IMR-90 (cell line): ENCODE measurements around the gene PABPC1L2A. TPM values are rescaled to one million over a fixed set of nuclear protein-coding genes. Genes with fewer than 3 reads are reported as not detected.

Source experiments
- ATAC-seq: fragments of 200-7000 bp; cut with Tn5 transposase; 2 replicates; pipeline ENCODE4 v1.9.1; 2020; ENCODE audit warnings: low read depth, mild to moderate bottlenecking, moderate library complexity
- BruUV-seq: library from RNA; stranded (reverse); fragments of 400-500 nt; replicated peaks from 2 replicates; lab custom pipeline; 2021; lab: Mats Ljungman, UMichigan
- CTCF ChIA-PET: fragments of 300-600 bp; formaldehyde crosslinking; extraction: SDS; loops from one replicate; lab custom pipeline; 2021; ENCODE audit warnings: antibody characterized with exemption; lab: Yijun Ruan, JAX
- POLR2A ChIA-PET: fragments of 300-600 bp; sonication (Branson Sonifier 250); formaldehyde crosslinking; loops from one replicate; lab custom pipeline; 2022; ENCODE audit warnings: antibody characterized with exemption; ENCODE audit not compliant: unreplicated experiment; lab: Charles Lee
- DNase-seq: peaks from one replicate; pipeline ENCODE4 v3.0.0; 2013
- H2AFZ ChIP-seq: replicated peaks from 2 replicates; pipeline ENCODE3; 2013; ENCODE audit warnings: low read length, mild to moderate bottlenecking; ENCODE audit not compliant: poor library complexity
- H2AK5ac ChIP-seq: 2 replicates; pipeline ENCODE4 v1.6.1; 2013; ENCODE audit warnings: low read depth, low read length, inconsistent platforms
- H2AK9ac ChIP-seq: replicated peaks from 2 replicates; pipeline ENCODE3; 2013; ENCODE audit warnings: mild to moderate bottlenecking, low read depth, low read length, moderate library complexity; ENCODE audit not compliant: poor library complexity
- H2BK120ac ChIP-seq: 2 replicates; pipeline ENCODE4 v1.6.1; 2013; ENCODE audit warnings: low read depth, low read length, inconsistent platforms
- H2BK15ac ChIP-seq: 3 replicates; pipeline ENCODE4 v1.6.1; 2013; ENCODE audit warnings: low read depth, low read length, inconsistent platforms
- H2BK20ac ChIP-seq: 2 replicates; pipeline ENCODE4 v1.6.1; 2013; ENCODE audit warnings: low read depth, mild to moderate bottlenecking, inconsistent platforms, low read length, moderate library complexity
- H2BK5ac ChIP-seq: 2 replicates; pipeline ENCODE4 v1.6.1; 2013; ENCODE audit warnings: mild to moderate bottlenecking, low read depth, low read length, inconsistent platforms; ENCODE audit not compliant: poor library complexity, severe bottlenecking
- H3K14ac ChIP-seq: replicated peaks from 2 replicates; pipeline ENCODE4 v1.6.1; 2013; ENCODE audit warnings: low read depth, low read length, inconsistent platforms
- H3K18ac ChIP-seq: 2 replicates; pipeline ENCODE4 v1.6.1; 2013; ENCODE audit warnings: low read depth, low read length, control low read depth
- H3K23ac ChIP-seq: 2 replicates; pipeline ENCODE4 v1.6.1; 2013; ENCODE audit warnings: low read depth, low read length, inconsistent platforms
- H3K27ac ChIP-seq: 2 replicates; pipeline ENCODE4 v1.5.1; 2013; ENCODE audit warnings: mild to moderate bottlenecking, control low read depth, low read length; ENCODE audit not compliant: insufficient read depth
- H3K27me3 ChIP-seq: 2 replicates; pipeline ENCODE4 v1.6.1; 2013; ENCODE audit warnings: low read length; ENCODE audit not compliant: control insufficient read depth, insufficient read depth
- H3K36me3 ChIP-seq: 2 replicates; pipeline ENCODE4 v1.6.1; 2013; ENCODE audit warnings: low read length, mixed read lengths; ENCODE audit not compliant: control insufficient read depth, insufficient read depth
- H3K4ac ChIP-seq: 2 replicates; pipeline ENCODE4 v1.6.1; 2013; ENCODE audit warnings: low read depth, low read length, inconsistent platforms
- H3K4me1 ChIP-seq: 2 replicates; pipeline ENCODE4 v1.6.1; 2013; ENCODE audit warnings: low read length, mixed read lengths; ENCODE audit not compliant: control insufficient read depth, insufficient read depth
- H3K4me2 ChIP-seq: 2 replicates; pipeline ENCODE4 v1.6.1; 2013; ENCODE audit warnings: low read depth, mild to moderate bottlenecking, control low read depth, low read length, moderate library complexity
- H3K4me3 ChIP-seq: 2 replicates; pipeline ENCODE4 v1.5.1; 2013; ENCODE audit warnings: low read depth, mild to moderate bottlenecking, control low read depth, low read length, moderate library complexity; ENCODE audit not compliant: insufficient read depth
- H3K56ac ChIP-seq: 2 replicates; pipeline ENCODE4 v1.6.1; 2013; ENCODE audit warnings: low read length, inconsistent platforms; ENCODE audit not compliant: insufficient read depth; ENCODE audit errors: extremely low read depth
- H3K79me1 ChIP-seq, 2 experiments: 2 replicates each; pipeline ENCODE4 v1.6.1; 2013; ENCODE audit warnings: low read length in 2 of 2, inconsistent platforms in 1 of 2, low read depth in 1 of 2
- H3K9ac ChIP-seq: 2 replicates; pipeline ENCODE4 v1.6.1; 2013; ENCODE audit warnings: low read depth, low read length, control low read depth
- H3K9me1 ChIP-seq: 2 replicates; pipeline ENCODE4 v1.6.1; 2013; ENCODE audit warnings: low read length, inconsistent platforms; ENCODE audit not compliant: insufficient read depth
- H3K9me3 ChIP-seq: 2 replicates; pipeline ENCODE4 v1.6.1; 2013; ENCODE audit warnings: low read length; ENCODE audit not compliant: control insufficient read depth, insufficient read depth
- H4K20me1 ChIP-seq: 2 replicates; pipeline ENCODE4 v1.6.1; 2013; ENCODE audit warnings: low read length, inconsistent platforms; ENCODE audit not compliant: insufficient read depth
- H4K5ac ChIP-seq: 2 replicates; pipeline ENCODE4 v1.6.1; 2013; ENCODE audit warnings: mild to moderate bottlenecking, low read depth, low read length, control low read depth
- H4K8ac ChIP-seq, 2 experiments: 2 replicates each; pipeline ENCODE4 v1.6.1; 2013; ENCODE audit warnings: low read depth in 2 of 2, low read length in 2 of 2, control low read depth in 1 of 2, inconsistent platforms in 1 of 2
- H4K91ac ChIP-seq: 2 replicates; pipeline ENCODE4 v1.6.1; 2013; ENCODE audit warnings: low read depth, low read length, inconsistent platforms; ENCODE audit not compliant: insufficient read depth
- MAZ ChIP-seq: IDR thresholded peaks from 2 replicates; pipeline ENCODE4 v1.6.1; 2012; ENCODE audit warnings: low read depth, mild to moderate bottlenecking, low read length, improper control_type of control experiment, moderate library complexity, borderline replicate concordance
- WGBS, 2 experiments: methylation state at CpG; one replicate each; pipeline versions ENCODE4 v1.1.5 to v1.1.7; 2013; ENCODE audit warnings: missing lambda C conversion rate in 2 of 2; ENCODE audit not compliant: insufficient read length in 1 of 2; ENCODE audit errors: extremely low coverage in 2 of 2; 5-methylcytosine and 5-hydroxymethylcytosine counted together
- dilution Hi-C: fragments of 300-500 bp; cut with HindIII; formaldehyde crosslinking; loops from one replicate; pipeline ENCODE4 v1.14.3; 2018; ENCODE audit warnings: low sequenced_read_pairs; ENCODE audit not compliant: unreplicated experiment
- in situ Hi-C: fragments of 300-500 bp; cut with MboI; formaldehyde crosslinking; loops from 3 replicates; pipeline ENCODE4 v1.14.3; 2019; ENCODE audit warnings: low sequenced_read_pairs, inconsistent platforms, mixed read lengths
- intact Hi-C: fragments of 100-400 bp; cut with micrococcal nuclease; formaldehyde crosslinking; loops from 2 replicates; pipeline ENCODE4 v1.10.0; 2022
- polyA plus RNA-seq, 3 experiments: library from polyadenylated mRNA; depleted of rRNA; stranded (reverse); fragments of >200 nt; gene quantifications; 2 replicates each; pipeline ENCODE4 v1.2.3, GENCODE V29; 2012; ENCODE audit warnings: low replicate concordance in 1 of 3
- total RNA-seq: library from RNA; depleted of rRNA; stranded (reverse); fragments of >200 nt; gene quantifications from 2 replicates; pipeline ENCODE4 v1.2.3, GENCODE V29; 2012

PABPC1L2A gene
- total and polyA plus RNA-seq, 2 of the 4 experiments (the other 2 are of a cell fraction), result not detected

DNA sequence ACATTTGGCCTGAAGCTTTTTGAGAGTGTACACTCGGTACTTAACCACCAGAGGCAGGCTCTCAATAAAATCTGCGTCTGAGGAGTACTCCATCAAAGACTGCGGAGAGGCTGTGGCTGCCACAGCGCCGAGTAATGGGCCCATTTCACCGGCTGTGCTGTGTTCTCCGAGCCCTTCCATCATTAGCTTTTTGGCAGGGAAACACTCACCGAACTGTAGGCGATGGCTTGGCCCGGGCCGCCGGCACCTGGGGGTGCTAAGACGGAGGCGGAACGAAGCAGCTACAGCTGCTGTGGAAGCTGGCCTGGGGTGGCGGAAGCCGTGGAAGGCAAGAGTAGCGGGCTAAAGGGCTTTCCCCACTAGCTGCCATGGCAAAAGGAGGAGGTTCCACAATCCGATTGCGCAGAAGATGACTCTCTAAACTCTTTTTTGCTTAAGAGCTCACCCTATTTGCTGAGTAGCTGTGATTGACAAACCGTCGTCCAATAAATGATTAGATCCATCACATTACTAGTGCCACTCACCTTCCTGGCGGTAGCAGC, 48.5 kb upstream of the PABPC1L2A start:
- Histone ChIP-seq H3K18ac (no peak overlapping the region), H3K56ac (no peak overlapping the region), H3K23ac (no peak overlapping the region), H3K4me1 (no peaks in the 10 kb centered on the region), H4K91ac (no peak overlapping the region), H3K9ac (no peak overlapping the region), H3K4me3 (no peak overlapping the region), H3K27me3 (no peaks in the 10 kb centered on the region), H3K79me1 (no peaks in the 10 kb centered on the region), H2AK9ac (no peak overlapping the region), H3K4ac (no peak overlapping the region), H2AFZ (no peak overlapping the region), H3K9me3 (peaks cover 1% of the 10 kb centered on the region; the same call in 1 of the 2 replicates), H3K14ac (no peak overlapping the region), H3K4me2 (no peak overlapping the region), H2BK120ac (no peak overlapping the region), H2BK5ac (no peak overlapping the region), H4K20me1 (no peaks in the 10 kb centered on the region), H4K5ac (no peak overlapping the region), H2AK5ac (no peak overlapping the region), H2BK15ac (no peak overlapping the region), H3K9me1 (no peaks in the 10 kb centered on the region), H4K8ac (no peak overlapping the region), H3K27ac (no peak overlapping the region), H3K36me3 (no peaks in the 10 kb centered on the region), H2BK20ac (no peak overlapping the region)
- no peak for DNase-seq
- BruUV-seq, result no TSS peak
- ChIA-PET POLR2A (no interaction called here), CTCF (interaction anchor here (0.6 kb wide), 1 partner anchor 43 kb away, joined by 4 read pairs; no protein-coding TSS in a partner anchor)
- 56% methylated on average over 8 of the region's 23 CpGs; no CpG with 5 or more reads in 1 of the 2 experiments for WGBS, 2 experiments
- in situ Hi-C loops, result no loop called here
- TF ChIP-seq MAZ, result no peak
- no peak for ATAC-seq
- dilution Hi-C loops, result no loop called here
- intact Hi-C loops, result no loop called here
